AG04450 (cell line): ENCODE results near the gene CHST10. TPM values are rescaled to one million over a fixed set of nuclear protein-coding genes. Genes with fewer than 3 reads are reported as not detected.

Source experiments
- CTCF ChIA-PET: fragments of 300-600, 350-600 bp; formaldehyde crosslinking; extraction: SDS; loops from one replicate; lab custom pipeline; 2022; ENCODE audit warnings: antibody characterized with exemption, inconsistent platforms; lab: Charles Lee
- POLR2A ChIA-PET: fragments of 350-600 bp; formaldehyde crosslinking; extraction: SDS; loops from one replicate; lab custom pipeline; 2021; ENCODE audit warnings: antibody characterized with exemption, inconsistent platforms; lab: Yijun Ruan, JAX
- DNase-seq: peaks from one replicate; pipeline ENCODE4 v3.0.0-alpha.2; 2011; ENCODE audit warnings: low read depth, low spot score
- H3K27ac ChIP-seq: one replicate; pipeline ENCODE4 v1.5.1; 2012; ENCODE audit warnings: low read depth, low read length, control low read depth
- H3K27me3 ChIP-seq: one replicate; pipeline ENCODE4 v1.6.0; 2012; ENCODE audit warnings: low read length; ENCODE audit not compliant: control insufficient read depth, insufficient read depth
- H3K4me3 ChIP-seq: 2 replicates; pipeline ENCODE4 v1.5.1; 2011; ENCODE audit warnings: mild to moderate bottlenecking, low read depth, low read length, control low read depth
- H3K9me3 ChIP-seq: 2 replicates; pipeline ENCODE4 v1.5.1; 2012; ENCODE audit warnings: low read length; ENCODE audit not compliant: control insufficient read depth, insufficient read depth
- CTCF ChIP-seq: IDR thresholded peaks from 2 replicates; pipeline ENCODE4 v1.5.1; 2011; ENCODE audit warnings: low read depth, low read length, control low read depth, inconsistent platforms
- polyA plus RNA-seq: library from polyadenylated mRNA; depleted of rRNA; stranded (reverse); fragments of >200 nt; gene quantifications from 2 replicates; pipeline ENCODE4 v1.2.3, GENCODE V29; 2011

The CHST10 gene
- polyA plus RNA-seq, 1 experiment, result 11.3 TPM

DNA sequence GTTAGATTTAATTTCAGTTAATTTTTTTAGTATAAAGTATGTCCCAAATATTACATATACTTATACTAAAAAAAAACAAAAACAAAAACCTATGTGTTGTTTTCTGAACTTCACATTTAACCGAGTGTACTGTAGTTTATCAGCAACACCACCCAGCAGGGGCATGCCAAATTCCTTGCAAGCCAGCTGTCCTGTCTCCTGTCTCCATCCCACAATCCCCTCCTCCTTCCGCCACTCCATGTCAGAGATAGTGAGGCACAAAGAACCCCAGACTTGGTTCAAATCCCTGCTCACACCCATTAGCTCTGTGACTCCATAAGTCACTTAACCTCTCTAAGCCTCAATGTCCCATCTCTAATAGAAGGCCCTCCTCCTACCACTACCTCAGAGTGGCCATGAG lies 9.4 kb downstream of the CHST10 start:
- CTCF ChIA-PET, result interaction anchor here (1.2 to 2.5 kb wide), 3 partner anchors 14 to 146 kb away, joined by 3 to 8 read pairs (median 4); no protein-coding TSS in a partner anchor
- POLR2A ChIA-PET, result no interaction called here
- no peak for TF ChIP-seq CTCF
- Histone ChIP-seq H3K27me3 (no peaks in the 10 kb centered on the region), H3K9me3 (no peaks in the 10 kb centered on the region), H3K4me3 (no peak overlapping the region), H3K27ac (no peak overlapping the region)
- DNase-seq, result no peak

GRCh38 chr2:100407563-100407962 lies 9.9 kb downstream of the CHST10 start:
- Histone ChIP-seq H3K9me3 (no peaks in the 10 kb centered on the region), H3K27me3 (no peaks in the 10 kb centered on the region), H3K4me3 (no peak overlapping the region), H3K27ac (no peak overlapping the region)
- no peak for DNase-seq
- POLR2A ChIA-PET, result no interaction called here
- CTCF ChIA-PET, result interaction anchor here (0.9 to 2.5 kb wide), 4 partner anchors 15 to 145 kb away, joined by 3 to 8 read pairs (median 4); no protein-coding TSS in a partner anchor
- TF ChIP-seq CTCF, result no peak

GRCh38 chr2:100407073-100407472 lies 10.4 kb downstream of the CHST10 start:
- CTCF ChIA-PET, result interaction anchor here (0.9 to 2.5 kb wide), 3 partner anchors 15 to 144 kb away, joined by 3 to 8 read pairs (median 3); no protein-coding TSS in a partner anchor
- Histone ChIP-seq H3K4me3 (no peak overlapping the region), H3K27me3 (no peaks in the 10 kb centered on the region), H3K9me3 (no peaks in the 10 kb centered on the region), H3K27ac (no peak overlapping the region)
- no peak for TF ChIP-seq CTCF
- POLR2A ChIA-PET, result no interaction called here
- no peak for DNase-seq

GRCh38 chr2:100406120-100406508 lies 11.4 kb downstream of the CHST10 start:
- Histone ChIP-seq H3K27ac (no peak overlapping the region), H3K9me3 (no peaks in the 10 kb centered on the region), H3K27me3 (no peaks in the 10 kb centered on the region), H3K4me3 (no peak overlapping the region)
- ChIA-PET CTCF (no interaction called here), POLR2A (no interaction called here)
- DNase-seq, result no peak
- no peak for TF ChIP-seq CTCF

GRCh38 chr2:100405403-100406119 lies 11.9 kb downstream of the CHST10 start:
- no peaks in the 10 kb centered on the region for H3K27me3 ChIP-seq
- CTCF ChIA-PET, result no interaction called here
- H3K4me3 ChIP-seq, result no peak overlapping the region
- H3K27ac ChIP-seq, result no peak overlapping the region
- TF ChIP-seq CTCF, result no peak
- no peaks in the 10 kb centered on the region for H3K9me3 ChIP-seq
- no peak for DNase-seq
- POLR2A ChIA-PET, result no interaction called here
